ENCODE measurements around the gene DEFB114. TPM values are rescaled to one million over a fixed set of nuclear protein-coding genes. Genes with fewer than 3 reads are reported as not detected.

The DEFB114 gene
- total RNA-seq, 1 donor from 2014 or later, result not detected

- H3K4me1 Mint-ChIP-seq, result no peaks in the 10 kb centered on the region
- no peak overlapping the region for H3K4me2 ChIP-seq
Observed at GRCh38 chr6:49980898-49981297, 16.9 kb upstream of the DEFB114 start.

GRCh38 chr6:49979584-49979983, 15.6 kb upstream of the DEFB114 start:
- Histone ChIP-seq H3K36me3 (no peaks in the 10 kb centered on the region), H3K4me3 (no peak overlapping the region), H3K9me3 (ENCODE audit: low read depth) (no peaks in the 10 kb centered on the region), H3K4me2 (no peak overlapping the region), H3K79me2 (ENCODE audit: low read depth) (no peaks in the 10 kb centered on the region), H3F3A (ENCODE audit: low read depth) (no peaks in the 10 kb centered on the region), H3K9ac (no peak overlapping the region), H4K20me1 (ENCODE audit: low read depth) (no peaks in the 10 kb centered on the region), H3K27ac (no peak overlapping the region), H3K4me1 (no peaks in the 10 kb centered on the region), H3K27me3 (no peaks in the 10 kb centered on the region), H2AFZ (replicated peaks) (no peak overlapping the region)
- Mint-ChIP-seq H3K27ac (no peak overlapping the region), H3K9me3 (no peaks in the 10 kb centered on the region), H3K36me3 (no peaks in the 10 kb centered on the region), H3K27me3 (ENCODE audit: insufficient read depth, low read depth) (no peaks in the 10 kb centered on the region), H3K4me3 (no peak overlapping the region), H3K4me1 (no peaks in the 10 kb centered on the region)
- TF ChIP-seq EZH2 (IDR thresholded peaks at IDR 0.05) (no peak), EZH2phosphoT487 (IDR thresholded peaks at IDR 0.05) (no peak), CTCF (IDR thresholded peaks at IDR 0.05) (no peak)
- DNase-seq (ENCODE audit: low spot score), result no peak

More at GRCh38 chr6:49980898-49981297, 16.9 kb upstream of the DEFB114 start:
- DNase-seq (ENCODE audit: low spot score), result no peak
- no peaks in the 10 kb centered on the region for H3K36me3 Mint-ChIP-seq
- TF ChIP-seq EZH2 (IDR thresholded peaks at IDR 0.05) (no peak), CTCF (IDR thresholded peaks at IDR 0.05) (no peak), EZH2phosphoT487 (IDR thresholded peaks at IDR 0.05) (no peak)
- no peak overlapping the region for H3K4me3 ChIP-seq
- no peaks in the 10 kb centered on the region for H3K9me3 ChIP-seq (ENCODE audit: low read depth)
- no peaks in the 10 kb centered on the region for H3K27me3 ChIP-seq
- H3K27ac ChIP-seq, result no peak overlapping the region
- H3K27me3 Mint-ChIP-seq (ENCODE audit: insufficient read depth, low read depth), result no peaks in the 10 kb centered on the region
- H3F3A ChIP-seq (ENCODE audit: low read depth), result no peaks in the 10 kb centered on the region
- no peak overlapping the region for H3K4me3 Mint-ChIP-seq
- no peak overlapping the region for H2AFZ ChIP-seq (replicated peaks)
- no peaks in the 10 kb centered on the region for H3K4me1 ChIP-seq
- no peaks in the 10 kb centered on the region for H3K36me3 ChIP-seq
- no peak overlapping the region for H3K27ac Mint-ChIP-seq
- H3K9ac ChIP-seq, result no peak overlapping the region
- no peaks in the 10 kb centered on the region for H3K9me3 Mint-ChIP-seq
- no peaks in the 10 kb centered on the region for H4K20me1 ChIP-seq (ENCODE audit: low read depth)
- no peaks in the 10 kb centered on the region for H3K79me2 ChIP-seq (ENCODE audit: low read depth)

- Histone ChIP-seq H3K9me3 (ENCODE audit: low read depth) (no peaks in the 10 kb centered on the region), H3K4me1 (no peaks in the 10 kb centered on the region), H3K79me2 (ENCODE audit: low read depth) (no peaks in the 10 kb centered on the region), H3K9ac (no peak overlapping the region), H3K36me3 (no peaks in the 10 kb centered on the region), H2AFZ (replicated peaks) (no peak overlapping the region), H3K4me3 (no peak overlapping the region), H3K4me2 (no peak overlapping the region), H3F3A (ENCODE audit: low read depth) (no peaks in the 10 kb centered on the region), H3K27me3 (no peaks in the 10 kb centered on the region), H4K20me1 (ENCODE audit: low read depth) (no peaks in the 10 kb centered on the region), H3K27ac (no peak overlapping the region)
- no peaks in the 10 kb centered on the region for H3K36me3 Mint-ChIP-seq
- H3K4me1 Mint-ChIP-seq, result no peaks in the 10 kb centered on the region
- H3K9me3 Mint-ChIP-seq, result no peaks in the 10 kb centered on the region
- no peak for TF ChIP-seq EZH2phosphoT487 (IDR thresholded peaks at IDR 0.05)
- no peak for TF ChIP-seq CTCF (IDR thresholded peaks at IDR 0.05)
- no peak for DNase-seq (ENCODE audit: low spot score)
- no peaks in the 10 kb centered on the region for H3K27me3 Mint-ChIP-seq (ENCODE audit: insufficient read depth, low read depth)
- H3K4me3 Mint-ChIP-seq, result no peak overlapping the region
- no peak overlapping the region for H3K27ac Mint-ChIP-seq
Observed at GRCh38 chr6:49978332-49979226, 14.6 kb upstream of the DEFB114 start.

Data from neural progenitor cell (in vitro differentiated cells).